ENCODE data around the gene TMEM143. TPM values are rescaled to one million over a fixed set of nuclear protein-coding genes. Genes with fewer than 3 reads are reported as not detected.

The TMEM143 gene
- 10.3 TPM for polyA plus RNA-seq
- long read RNA-seq, donor 1, result 0 reads
- long read RNA-seq, donor 2, partial matches to known transcripts, result 0 of 3 reads
- long read RNA-seq, donor 2, other reads (novel, unspliced or antisense), result 0 of 3 reads
- long read RNA-seq, donor 3, partial matches to known transcripts, result 139 of 162 reads
- long read RNA-seq, donor 3, other reads (novel, unspliced or antisense), result 22 of 162 reads
- long read RNA-seq, donor 4, result 0 reads
- long read RNA-seq, donor 5, result 0 reads
- long read RNA-seq, donor 6, partial matches to known transcripts, result 0 of 2 reads
- long read RNA-seq, donor 6, other reads (novel, unspliced or antisense), result 0 of 2 reads
- long read RNA-seq, donor 7, partial matches to known transcripts, result 0 of 1 reads
- long read RNA-seq, donor 7, other reads (novel, unspliced or antisense), result 0 of 1 reads
- long read RNA-seq, donor 8, partial matches to known transcripts, result 0 of 2 reads
- long read RNA-seq, donor 8, other reads (novel, unspliced or antisense), result 0 of 2 reads
- long read RNA-seq, donor 9, partial matches to known transcripts, result 0 of 1 reads
- long read RNA-seq, donor 9, other reads (novel, unspliced or antisense), result 0 of 1 reads
- long read RNA-seq, donor 10, partial matches to known transcripts, result 0 of 1 reads
- long read RNA-seq, donor 10, other reads (novel, unspliced or antisense), result 0 of 1 reads
- long read RNA-seq, donor 11, partial matches to known transcripts, result 0 of 1 reads
- long read RNA-seq, donor 11, other reads (novel, unspliced or antisense), result 0 of 1 reads

DNA sequence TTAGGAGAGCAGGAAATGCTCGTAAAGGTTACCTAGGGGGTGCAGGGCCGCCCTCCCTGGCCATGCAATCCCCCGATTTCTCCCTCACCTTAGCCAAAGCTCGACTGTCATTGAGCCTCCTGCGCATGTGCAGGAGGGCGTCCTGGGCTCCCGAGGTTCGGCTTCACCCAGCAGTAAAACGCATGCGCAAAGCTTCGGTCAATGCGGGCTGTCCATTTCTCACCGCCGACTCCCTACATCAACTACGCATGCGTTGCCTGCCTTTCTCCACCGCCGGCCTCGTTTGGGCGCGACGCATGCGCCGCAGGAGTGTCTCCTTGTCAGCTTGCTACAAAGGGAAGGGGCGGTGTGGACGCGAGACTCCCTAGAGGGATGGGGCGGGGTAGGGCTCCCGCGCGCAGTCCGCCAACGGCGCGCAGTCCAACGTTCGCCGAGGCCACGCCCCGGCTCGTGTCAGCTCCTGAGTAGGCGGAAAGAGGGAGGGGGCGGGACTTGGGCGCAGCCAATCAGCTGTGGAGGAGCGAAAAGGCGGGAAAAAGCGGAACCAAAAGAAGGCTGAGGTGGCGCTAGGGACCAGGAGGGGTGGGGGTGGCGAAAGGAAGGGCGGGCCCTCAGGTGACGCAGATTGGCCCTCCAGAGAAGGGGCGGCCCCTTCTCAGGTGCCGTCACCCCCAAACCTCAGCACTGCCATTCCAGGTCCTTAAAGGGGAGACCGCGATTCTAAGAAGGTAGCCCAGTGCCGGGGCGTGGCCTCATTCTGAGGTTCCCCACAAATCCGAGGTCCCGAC, at the start of gene TMEM143, which contains the start of gene SYNGR4:
TMEM143 (minus strand) TSS at position 131 of the 788 bp plus-strand sequence; CDS start at position 111, 20 bp downstream.
SYNGR4 (plus strand) TSS at position 558 of the 788 bp plus-strand sequence. CDS start 1,476 bp downstream, outside the sequence.
- no CpG with 5 or more reads among the region's 59 CpGs for WGBS (ENCODE audit: insufficient coverage, low lambda C conversion rate)
- H3K4me3 ChIP-seq (ENCODE audit: low read length), result peak within 1 kb of the TSS; percentile 74
- H3K36me3 ChIP-seq (ENCODE audit: control insufficient read depth, insufficient read depth, low read length), result no peaks in the 10 kb centered on the region
- H3K4me1 ChIP-seq (ENCODE audit: control insufficient read depth, insufficient read depth, low read length), result peaks cover 16% of the 10 kb centered on the region
- peak within 1 kb of the TSS; percentile 97 for H3K27ac ChIP-seq (ENCODE audit: low read length)
- no peaks in the 10 kb centered on the region for H3K27me3 ChIP-seq (ENCODE audit: control insufficient read depth, insufficient read depth, low read length)
- peak; percentile 100 for DNase-seq
- H3K9me3 ChIP-seq (ENCODE audit: control insufficient read depth, low read depth, low read length), result no peaks in the 10 kb centered on the region

DNA sequence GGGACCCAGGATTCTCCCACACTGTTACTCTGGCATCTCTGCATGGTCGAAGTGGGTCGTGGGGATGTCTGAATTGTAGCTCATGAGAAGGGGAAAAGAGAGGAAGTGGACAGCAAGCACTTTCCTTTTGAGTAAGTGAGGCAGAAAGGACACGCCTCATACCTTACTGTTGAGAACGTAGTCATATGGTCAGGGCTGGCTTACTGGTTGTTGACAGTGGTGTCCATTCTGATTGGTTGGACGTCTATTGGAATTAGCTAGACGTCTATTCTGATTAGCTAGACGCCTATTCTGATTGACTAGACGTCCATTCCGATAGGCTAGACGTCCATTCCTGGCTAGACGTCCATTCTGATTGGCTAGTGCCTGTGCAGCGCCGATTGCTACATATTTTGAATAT, 42.1 kb upstream of the TMEM143 start:
- H3K27me3 ChIP-seq (ENCODE audit: control insufficient read depth, insufficient read depth, low read length), result peaks cover 5% of the 10 kb centered on the region
- H3K9me3 ChIP-seq (ENCODE audit: control insufficient read depth, low read depth, low read length), result no peaks in the 10 kb centered on the region
- H3K4me1 ChIP-seq (ENCODE audit: control insufficient read depth, insufficient read depth, low read length), result no peaks in the 10 kb centered on the region
- no peak overlapping the region for H3K4me3 ChIP-seq (ENCODE audit: low read length)
- H3K36me3 ChIP-seq (ENCODE audit: control insufficient read depth, insufficient read depth, low read length), result no peaks in the 10 kb centered on the region
- WGBS (ENCODE audit: insufficient coverage, low lambda C conversion rate), result no CpG with 5 or more reads among the region's 13 CpGs
- no peak overlapping the region for H3K27ac ChIP-seq (ENCODE audit: low read length)
- no peak for DNase-seq

DNA sequence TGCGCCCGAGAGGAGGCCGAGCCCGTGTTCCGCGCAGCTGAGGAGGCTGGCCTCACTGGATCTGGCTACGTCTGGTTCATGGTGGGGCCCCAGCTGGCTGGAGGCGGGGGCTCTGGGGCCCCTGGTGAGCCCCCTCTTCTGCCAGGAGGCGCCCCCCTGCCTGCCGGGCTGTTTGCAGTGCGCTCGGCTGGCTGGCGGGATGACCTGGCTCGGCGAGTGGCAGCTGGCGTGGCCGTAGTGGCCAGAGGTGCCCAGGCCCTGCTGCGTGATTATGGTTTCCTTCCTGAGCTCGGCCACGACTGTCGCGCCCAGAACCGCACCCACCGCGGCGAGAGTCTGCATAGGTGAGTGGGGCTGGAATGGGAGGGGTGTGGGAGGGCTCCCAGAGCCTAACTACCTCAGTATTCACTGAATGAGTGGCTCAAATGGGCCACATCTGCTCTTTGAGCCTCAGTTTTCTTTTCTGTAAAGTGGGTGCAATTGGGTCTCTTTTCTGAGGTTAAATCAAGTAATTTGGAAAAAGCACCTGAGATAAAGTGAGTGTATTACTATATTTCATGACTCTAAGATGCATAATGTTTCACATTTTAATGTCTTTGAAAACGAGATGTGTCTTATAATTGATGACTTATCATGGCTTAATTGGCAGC, 41.4 kb upstream of the TMEM143 start:
- WGBS (ENCODE audit: insufficient coverage, low lambda C conversion rate), result no CpG with 5 or more reads among the region's 27 CpGs
- no peak overlapping the region for H3K4me3 ChIP-seq (ENCODE audit: low read length)
- H3K9me3 ChIP-seq (ENCODE audit: control insufficient read depth, low read depth, low read length), result no peaks in the 10 kb centered on the region
- no peaks in the 10 kb centered on the region for H3K36me3 ChIP-seq (ENCODE audit: control insufficient read depth, insufficient read depth, low read length)
- no peaks in the 10 kb centered on the region for H3K4me1 ChIP-seq (ENCODE audit: control insufficient read depth, insufficient read depth, low read length)
- DNase-seq, result no peak
- H3K27me3 ChIP-seq (ENCODE audit: control insufficient read depth, insufficient read depth, low read length), result peaks cover 5% of the 10 kb centered on the region
- no peak overlapping the region for H3K27ac ChIP-seq (ENCODE audit: low read length)

DNA sequence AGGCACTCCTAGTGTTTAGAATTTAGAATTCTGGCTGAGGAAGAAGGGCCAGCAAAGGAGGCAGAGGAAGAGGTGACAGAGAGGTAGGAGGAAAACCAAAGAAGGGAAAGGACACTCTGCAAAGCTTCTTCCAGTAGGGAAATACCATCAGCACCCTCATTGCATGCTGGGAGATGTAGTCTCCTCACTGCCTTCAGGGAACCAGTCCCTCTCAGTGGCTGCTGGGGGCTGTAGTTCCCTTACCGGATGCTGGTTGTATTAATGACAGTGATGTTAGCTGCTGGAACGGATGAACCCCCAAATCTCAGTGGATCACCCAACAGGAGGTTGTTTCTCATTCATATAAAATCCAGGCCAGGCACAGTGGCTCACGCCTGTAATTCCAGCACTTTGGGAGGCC, 39.9 kb upstream of the TMEM143 start:
- peak; percentile 64 to 68 for DNase-seq
- H3K36me3 ChIP-seq (ENCODE audit: control insufficient read depth, insufficient read depth, low read length), result no peaks in the 10 kb centered on the region
- H3K27ac ChIP-seq (ENCODE audit: low read length), result no peak overlapping the region
- H3K4me1 ChIP-seq (ENCODE audit: control insufficient read depth, insufficient read depth, low read length), result no peaks in the 10 kb centered on the region
- no peak overlapping the region for H3K4me3 ChIP-seq (ENCODE audit: low read length)
- H3K9me3 ChIP-seq (ENCODE audit: control insufficient read depth, low read depth, low read length), result peaks cover 8% of the 10 kb centered on the region
- H3K27me3 ChIP-seq (ENCODE audit: control insufficient read depth, insufficient read depth, low read length), result peaks cover 5% of the 10 kb centered on the region
- no CpG with 5 or more reads among the region's 3 CpGs for WGBS (ENCODE audit: insufficient coverage, low lambda C conversion rate)

DNA sequence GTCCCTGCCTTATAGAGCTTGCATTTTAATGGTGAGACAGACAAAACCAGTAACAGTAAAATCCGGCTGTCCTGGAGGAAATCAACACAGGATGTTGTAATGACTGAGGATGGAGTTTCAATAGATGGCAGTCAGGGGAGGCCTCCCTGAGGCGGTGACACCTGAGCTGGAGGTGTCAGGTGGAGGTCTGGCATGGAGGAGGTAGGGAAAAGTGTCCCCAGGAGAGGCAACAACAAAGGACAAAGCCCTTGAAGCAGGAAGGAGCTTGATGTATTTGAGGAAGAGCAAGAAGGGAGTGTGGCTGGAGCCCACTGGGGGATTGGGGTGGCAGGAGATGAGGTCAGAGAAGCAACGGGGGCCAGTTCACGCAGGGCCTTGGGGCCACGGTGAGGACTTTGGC, 37.5 kb upstream of the TMEM143 start:
- no peak overlapping the region for H3K4me3 ChIP-seq (ENCODE audit: low read length)
- WGBS (ENCODE audit: insufficient coverage, low lambda C conversion rate), result no CpG with 5 or more reads among the region's 5 CpGs
- no peak for DNase-seq
- peaks cover 8% of the 10 kb centered on the region for H3K9me3 ChIP-seq (ENCODE audit: control insufficient read depth, low read depth, low read length)
- no peak overlapping the region for H3K27ac ChIP-seq (ENCODE audit: low read length)
- H3K4me1 ChIP-seq (ENCODE audit: control insufficient read depth, insufficient read depth, low read length), result peaks cover 9% of the 10 kb centered on the region
- no peaks in the 10 kb centered on the region for H3K36me3 ChIP-seq (ENCODE audit: control insufficient read depth, insufficient read depth, low read length)
- H3K27me3 ChIP-seq (ENCODE audit: control insufficient read depth, insufficient read depth, low read length), result peaks cover 24% of the 10 kb centered on the region

DNA sequence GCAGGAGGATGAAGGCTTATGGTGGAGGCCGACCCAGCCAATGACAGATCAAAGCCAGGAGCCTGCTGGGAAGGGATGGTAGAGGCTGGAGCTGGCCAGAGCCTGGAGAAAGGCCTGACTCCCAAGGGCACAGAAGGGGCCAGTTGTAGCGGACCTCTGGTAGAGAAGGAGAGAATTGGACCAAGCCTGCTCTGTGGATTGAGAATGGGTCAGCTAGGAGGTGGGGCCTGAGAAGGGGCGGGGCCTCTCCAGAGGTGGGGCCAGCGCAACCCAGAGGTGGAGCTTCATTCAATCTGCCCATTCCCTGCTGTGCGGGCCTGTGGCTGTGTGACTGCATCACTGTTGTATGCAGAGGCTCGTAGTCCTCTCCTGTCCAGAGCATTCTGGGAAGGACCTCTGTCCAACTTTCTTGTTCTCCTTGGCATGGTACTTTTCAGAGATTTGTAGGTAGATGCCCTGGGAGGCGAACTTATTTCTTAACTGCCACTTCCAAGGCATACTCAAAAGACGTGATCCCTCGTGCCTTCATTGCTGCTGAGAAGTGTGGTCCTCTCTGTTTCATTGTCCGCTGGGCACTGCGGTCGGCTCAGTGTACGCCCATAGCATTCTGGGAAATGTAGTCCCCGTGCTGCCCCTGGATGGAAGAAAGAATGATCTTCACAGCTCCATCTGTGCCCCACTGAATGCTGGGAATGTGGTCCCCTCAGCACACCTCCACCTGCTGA, 36.4 kb upstream of the TMEM143 start:
- Histone ChIP-seq H3K27ac (ENCODE audit: low read length) (no peak overlapping the region), H3K4me1 (ENCODE audit: control insufficient read depth, insufficient read depth, low read length) (peaks cover 14% of the 10 kb centered on the region), H3K36me3 (ENCODE audit: control insufficient read depth, insufficient read depth, low read length) (no peaks in the 10 kb centered on the region), H3K4me3 (ENCODE audit: low read length) (no peak overlapping the region), H3K9me3 (ENCODE audit: control insufficient read depth, low read depth, low read length) (peaks cover 8% of the 10 kb centered on the region), H3K27me3 (ENCODE audit: control insufficient read depth, insufficient read depth, low read length) (peaks cover 30% of the 10 kb centered on the region)
- DNase-seq, result peak in 1 of 2 donors; percentile 43
- WGBS (ENCODE audit: insufficient coverage, low lambda C conversion rate), result no CpG with 5 or more reads among the region's 14 CpGs

DNA sequence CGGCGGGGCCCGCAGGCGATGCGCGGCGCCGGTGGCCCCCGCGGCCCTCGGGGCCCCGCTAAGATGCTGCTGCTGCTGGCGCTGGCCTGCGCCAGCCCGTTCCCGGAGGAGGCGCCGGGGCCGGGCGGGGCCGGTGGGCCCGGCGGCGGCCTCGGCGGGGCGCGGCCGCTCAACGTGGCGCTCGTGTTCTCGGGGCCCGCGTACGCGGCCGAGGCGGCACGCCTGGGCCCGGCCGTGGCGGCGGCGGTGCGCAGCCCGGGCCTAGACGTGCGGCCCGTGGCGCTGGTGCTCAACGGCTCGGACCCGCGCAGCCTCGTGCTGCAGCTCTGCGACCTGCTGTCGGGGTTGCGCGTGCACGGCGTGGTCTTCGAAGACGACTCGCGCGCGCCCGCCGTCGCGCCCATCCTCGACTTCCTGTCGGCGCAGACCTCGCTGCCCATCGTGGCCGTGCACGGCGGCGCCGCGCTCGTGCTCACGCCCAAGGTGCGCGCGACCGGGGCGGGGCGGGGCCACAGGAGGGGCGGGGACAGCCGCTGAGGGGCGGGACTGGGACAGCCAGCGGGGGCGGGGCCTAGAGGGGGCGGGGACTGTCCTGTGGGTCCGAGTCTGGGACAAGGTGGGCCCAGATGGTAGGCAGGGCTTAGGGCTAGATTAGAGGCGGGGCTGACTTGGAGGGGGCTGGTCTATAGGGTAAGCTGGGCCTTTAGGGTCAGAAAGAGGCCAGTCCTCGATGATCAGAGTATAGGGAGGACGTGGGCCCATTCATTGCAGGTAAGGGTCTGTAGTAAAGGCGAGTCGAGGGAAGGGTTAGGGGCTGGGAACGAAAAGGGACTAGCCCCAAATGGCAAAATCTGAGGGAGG, 34.9 kb upstream of the TMEM143 start:
- H3K9me3 ChIP-seq (ENCODE audit: control insufficient read depth, low read depth, low read length), result peaks cover 16% of the 10 kb centered on the region
- no CpG with 5 or more reads among the region's 104 CpGs for WGBS (ENCODE audit: insufficient coverage, low lambda C conversion rate)
- H3K4me3 ChIP-seq (ENCODE audit: low read length), result peak overlapping the region; percentile 22
- H3K4me1 ChIP-seq (ENCODE audit: control insufficient read depth, insufficient read depth, low read length), result peaks cover 24% of the 10 kb centered on the region
- H3K27me3 ChIP-seq (ENCODE audit: control insufficient read depth, insufficient read depth, low read length), result peaks cover 45% of the 10 kb centered on the region
- DNase-seq, result peak; percentile 77 to 82
- H3K27ac ChIP-seq (ENCODE audit: low read length), result no peak overlapping the region
- H3K36me3 ChIP-seq (ENCODE audit: control insufficient read depth, insufficient read depth, low read length), result no peaks in the 10 kb centered on the region

DNA sequence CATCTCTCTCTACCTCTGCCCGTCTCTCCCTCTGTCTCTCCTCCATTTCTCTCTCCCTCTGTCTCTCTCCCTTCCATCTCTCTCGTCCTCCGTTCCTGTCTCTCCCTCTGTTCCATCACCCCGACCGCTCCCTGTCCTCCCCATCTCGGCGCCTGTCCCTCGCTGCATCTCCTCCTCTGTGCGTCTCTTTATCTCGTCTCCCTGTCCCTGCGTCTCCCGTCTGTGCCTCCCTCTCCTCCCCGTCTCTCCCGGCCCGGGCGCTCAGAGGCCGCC, 34.3 kb upstream of the TMEM143 start:
- peaks cover 16% of the 10 kb centered on the region for H3K9me3 ChIP-seq (ENCODE audit: control insufficient read depth, low read depth, low read length)
- peaks cover 27% of the 10 kb centered on the region for H3K4me1 ChIP-seq (ENCODE audit: control insufficient read depth, insufficient read depth, low read length)
- no peak overlapping the region for H3K27ac ChIP-seq (ENCODE audit: low read length)
- no peak for DNase-seq
- no peaks in the 10 kb centered on the region for H3K36me3 ChIP-seq (ENCODE audit: control insufficient read depth, insufficient read depth, low read length)
- 12% methylated on average over 7 of the region's 17 CpGs for WGBS (ENCODE audit: insufficient coverage, low lambda C conversion rate)
- H3K27me3 ChIP-seq (ENCODE audit: control insufficient read depth, insufficient read depth, low read length), result peaks cover 51% of the 10 kb centered on the region
- H3K4me3 ChIP-seq (ENCODE audit: low read length), result peak overlapping the region; percentile 22

Data from large intestine (tissue), 12 donors.